KMS-11 (cell line): Measurements from ENCODE around the gene KL.

Experiments
- H2AFZ ChIP-seq: fragments of 200-600 bp; sonication (generic); 2 replicates; pipeline ENCODE4 v1.6.1; 2016; ENCODE audit warnings: antibody characterized with exemption, mixed run types, low read depth
- H3K27ac ChIP-seq: fragments of 200-600 bp; sonication (generic); 2 replicates; pipeline ENCODE4 v1.6.1; 2016; ENCODE audit warnings: mild to moderate bottlenecking, mixed run types
- H3K27me3 ChIP-seq: fragments of 200-600 bp; sonication (generic); 2 replicates; pipeline ENCODE4 v1.6.1; 2017; ENCODE audit warnings: mild to moderate bottlenecking, low read depth, mixed run types, moderate library complexity; ENCODE audit not compliant: insufficient read depth
- H3K36me3 ChIP-seq: fragments of 200-600 bp; sonication (generic); 2 replicates; pipeline ENCODE4 v1.6.1; 2017; ENCODE audit warnings: mild to moderate bottlenecking, mixed run types; ENCODE audit not compliant: insufficient read depth
- H3K4me1 ChIP-seq: fragments of 200-600 bp; sonication (generic); 2 replicates; pipeline ENCODE4 v1.6.1; 2016; ENCODE audit warnings: mild to moderate bottlenecking, low read depth, mixed run types; ENCODE audit not compliant: poor library complexity, severe bottlenecking
- H3K4me2 ChIP-seq: fragments of 200-600 bp; sonication (generic); 2 replicates; pipeline ENCODE4 v1.7.0; 2016; ENCODE audit warnings: mild to moderate bottlenecking, mixed run types
- H3K4me3 ChIP-seq: fragments of 200-600 bp; sonication (generic); IDR thresholded peaks from 2 replicates; pipeline ENCODE4 v1.6.1; 2017; ENCODE audit warnings: low read depth, low read length, mixed read lengths; ENCODE audit not compliant: insufficient read depth
- H3K79me2 ChIP-seq: fragments of 200-600 bp; sonication (generic); 2 replicates; pipeline ENCODE4 v1.6.1; 2016; ENCODE audit warnings: low read depth, mixed run types; ENCODE audit not compliant: insufficient read depth
- H3K9ac ChIP-seq: fragments of 200-600 bp; sonication (generic); 2 replicates; pipeline ENCODE4 v1.6.1; 2016; ENCODE audit warnings: mild to moderate bottlenecking, mixed run types
- H4K20me1 ChIP-seq: fragments of 200-600 bp; sonication (generic); 2 replicates; pipeline ENCODE4 v1.6.1; 2016; ENCODE audit warnings: mild to moderate bottlenecking, mixed run types; ENCODE audit not compliant: insufficient read depth
- TF ChIP-seq, protein P1 (sequence below): fragments of 200-600 bp; sonication (generic); conservative IDR thresholded peaks from 2 replicates; pipeline ENCODE4 v1.6.1; 2017; ENCODE audit warnings: low read depth, mild to moderate bottlenecking, antibody characterized with exemption, low read length, moderate library complexity, mixed read lengths

Gene KL

DNA sequence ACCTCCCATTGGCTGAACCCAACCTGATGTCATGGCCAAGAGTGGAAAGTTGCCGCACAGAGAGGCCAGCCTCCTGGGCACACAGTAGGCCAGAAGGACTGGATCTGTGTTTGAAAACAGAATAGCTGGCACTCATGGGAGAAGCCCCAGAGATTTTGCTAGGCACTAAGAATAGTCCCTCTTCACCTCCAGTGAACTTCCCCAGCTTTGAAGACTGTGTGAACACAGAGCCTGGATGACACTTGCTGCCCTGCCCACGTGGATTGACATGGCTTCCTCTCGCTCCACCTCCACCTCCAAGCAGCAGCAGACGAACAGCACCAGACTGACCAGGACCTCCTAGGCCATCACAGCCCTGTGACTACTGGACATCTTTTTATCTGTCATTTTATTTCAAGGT, 37.9 kb upstream of the KL start:
- TF ChIP-seq, protein P1, sequence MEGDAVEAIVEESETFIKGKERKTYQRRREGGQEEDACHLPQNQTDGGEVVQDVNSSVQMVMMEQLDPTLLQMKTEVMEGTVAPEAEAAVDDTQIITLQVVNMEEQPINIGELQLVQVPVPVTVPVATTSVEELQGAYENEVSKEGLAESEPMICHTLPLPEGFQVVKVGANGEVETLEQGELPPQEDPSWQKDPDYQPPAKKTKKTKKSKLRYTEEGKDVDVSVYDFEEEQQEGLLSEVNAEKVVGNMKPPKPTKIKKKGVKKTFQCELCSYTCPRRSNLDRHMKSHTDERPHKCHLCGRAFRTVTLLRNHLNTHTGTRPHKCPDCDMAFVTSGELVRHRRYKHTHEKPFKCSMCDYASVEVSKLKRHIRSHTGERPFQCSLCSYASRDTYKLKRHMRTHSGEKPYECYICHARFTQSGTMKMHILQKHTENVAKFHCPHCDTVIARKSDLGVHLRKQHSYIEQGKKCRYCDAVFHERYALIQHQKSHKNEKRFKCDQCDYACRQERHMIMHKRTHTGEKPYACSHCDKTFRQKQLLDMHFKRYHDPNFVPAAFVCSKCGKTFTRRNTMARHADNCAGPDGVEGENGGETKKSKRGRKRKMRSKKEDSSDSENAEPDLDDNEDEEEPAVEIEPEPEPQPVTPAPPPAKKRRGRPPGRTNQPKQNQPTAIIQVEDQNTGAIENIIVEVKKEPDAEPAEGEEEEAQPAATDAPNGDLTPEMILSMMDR, result no peak
- no peak overlapping the region for H3K4me2 ChIP-seq
- no peaks in the 10 kb centered on the region for H3K36me3 ChIP-seq
- no peaks in the 10 kb centered on the region for H4K20me1 ChIP-seq
- H3K27me3 ChIP-seq, result no peaks in the 10 kb centered on the region
- H3K27ac ChIP-seq, result no peak overlapping the region
- H3K79me2 ChIP-seq, result no peaks in the 10 kb centered on the region
- no peak overlapping the region for H3K9ac ChIP-seq
- no peak overlapping the region for H2AFZ ChIP-seq
- no peaks in the 10 kb centered on the region for H3K4me1 ChIP-seq
- H3K4me3 ChIP-seq, result no peak overlapping the region

DNA sequence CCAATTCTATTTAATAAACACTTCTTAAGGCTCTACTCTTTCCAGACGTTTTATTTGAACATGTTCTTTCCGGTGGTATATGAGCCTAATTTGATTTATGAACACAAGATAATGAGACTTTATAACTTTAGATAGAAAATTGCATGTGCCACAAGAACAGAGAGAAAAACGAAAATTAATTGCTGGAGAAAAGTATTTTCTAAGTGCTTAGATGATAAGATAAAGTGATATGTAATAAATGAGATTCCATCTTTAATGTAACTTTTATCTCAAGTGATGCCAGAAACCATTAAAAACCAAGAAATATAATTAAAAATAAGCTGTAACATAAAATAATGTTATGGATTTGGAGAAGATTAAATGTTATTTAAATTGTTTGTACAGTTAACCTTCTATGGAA, 33.2 kb upstream of the KL start:
- Histone ChIP-seq H3K9ac (no peak overlapping the region), H4K20me1 (no peaks in the 10 kb centered on the region), H3K4me1 (no peaks in the 10 kb centered on the region), H3K27ac (no peak overlapping the region), H3K79me2 (no peaks in the 10 kb centered on the region), H3K27me3 (no peaks in the 10 kb centered on the region), H3K36me3 (no peaks in the 10 kb centered on the region), H3K4me2 (no peak overlapping the region), H3K4me3 (no peak overlapping the region), H2AFZ (no peak overlapping the region)
- TF ChIP-seq, protein P1, result no peak

DNA sequence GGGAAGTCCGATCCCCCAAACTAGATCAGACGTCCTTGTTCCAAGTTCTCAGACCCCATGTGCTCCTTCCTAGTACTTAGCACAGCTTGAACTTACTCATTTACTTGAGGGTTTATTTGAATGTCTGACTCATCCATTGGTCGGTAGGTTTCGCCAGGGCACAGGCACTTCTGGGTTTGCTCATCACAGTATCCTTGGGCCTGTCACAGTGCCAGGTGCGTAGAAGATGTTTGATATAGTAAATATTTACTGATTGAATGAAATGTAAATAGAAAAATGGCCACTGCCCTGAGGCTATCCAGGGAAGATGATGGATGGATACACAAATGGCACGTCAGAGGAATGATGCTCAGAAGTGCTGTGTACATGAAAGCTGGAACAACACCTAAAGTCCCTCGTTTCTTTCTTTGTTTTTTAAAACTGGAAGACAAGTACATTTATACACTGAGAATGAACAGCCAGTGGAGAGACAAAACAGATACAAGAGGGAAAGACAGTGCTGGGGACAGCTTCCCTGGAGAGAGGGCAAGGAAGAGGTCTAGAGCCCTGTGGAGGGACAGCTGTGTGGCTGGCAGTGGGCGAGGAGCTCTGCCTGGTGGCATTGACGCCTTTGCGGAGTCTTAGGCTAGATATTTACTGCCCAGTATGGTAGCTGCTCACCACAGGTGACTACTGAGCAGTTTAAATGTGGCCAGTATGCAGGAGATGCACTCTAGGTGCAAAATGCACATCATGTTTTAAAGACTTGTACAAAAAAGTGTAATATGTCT, 31.2 kb upstream of the KL start:
- Histone ChIP-seq H3K27me3 (no peaks in the 10 kb centered on the region), H4K20me1 (no peaks in the 10 kb centered on the region), H3K79me2 (no peaks in the 10 kb centered on the region), H3K36me3 (no peaks in the 10 kb centered on the region), H2AFZ (no peak overlapping the region), H3K27ac (no peak overlapping the region), H3K4me1 (no peaks in the 10 kb centered on the region), H3K4me2 (no peak overlapping the region), H3K9ac (no peak overlapping the region), H3K4me3 (no peak overlapping the region)
- TF ChIP-seq, protein P1, result no peak

DNA sequence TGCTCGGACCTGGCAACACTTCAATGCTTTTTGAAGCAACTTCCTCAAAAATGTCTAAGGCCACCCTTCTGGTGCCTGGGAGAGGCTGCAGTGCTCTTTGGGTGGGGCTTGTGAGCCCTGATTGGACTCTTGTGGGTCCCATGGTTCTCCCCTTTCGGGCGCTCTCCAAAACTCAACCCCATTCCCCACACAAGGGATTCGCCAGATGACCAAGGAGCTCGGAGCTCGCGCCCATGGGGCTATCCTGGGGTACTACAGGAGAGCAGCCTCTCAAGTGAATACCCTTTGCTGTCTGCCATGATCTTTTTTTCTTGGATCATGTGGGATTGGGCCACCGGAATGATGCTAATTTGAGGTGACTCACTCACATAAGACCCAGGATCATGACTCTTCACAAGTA, 29.7 kb upstream of the KL start:
- Histone ChIP-seq H3K36me3 (no peaks in the 10 kb centered on the region), H3K4me2 (no peak overlapping the region), H3K27me3 (no peaks in the 10 kb centered on the region), H3K9ac (no peak overlapping the region), H4K20me1 (no peaks in the 10 kb centered on the region), H3K79me2 (no peaks in the 10 kb centered on the region), H3K4me1 (no peaks in the 10 kb centered on the region), H2AFZ (no peak overlapping the region), H3K27ac (no peak overlapping the region), H3K4me3 (no peak overlapping the region)
- TF ChIP-seq, protein P1, result no peak
